Measurements from ENCODE around the gene PREX1.
"Not testable (repeated sequence)": the region's sequence is repeated elsewhere in the genome, so short reads cannot be mapped to it uniquely, and the experiment has no call there.

Gene PREX1

GRCh38 chr20:48847498-48848205 is 19.9 kb upstream of the PREX1 start:
- DNase-seq (ENCODE audit: low read depth, low spot score): no peak

GRCh38 chr20:48846516-48847492 is 19.0 kb upstream of the PREX1 start:
- DNase-seq (ENCODE audit: low read depth, low spot score): peak; percentile 60

- no peak for DNase-seq (ENCODE audit: low read depth, low spot score)
These were observed 18.0 kb upstream of the PREX1 start for GRCh38 chr20:48845721-48846306.

GRCh38 chr20:48844996-48845395 is 17.2 kb upstream of the PREX1 start:
- DNase-seq (ENCODE audit: low read depth, low spot score): no peak

- not testable (repeated sequence) for DNase-seq (ENCODE audit: low read depth, low spot score)
These were observed 16.1 kb upstream of the PREX1 start for GRCh38 chr20:48843896-48844295.

- DNase-seq (ENCODE audit: low read depth, low spot score): no peak
These were observed 15.4 kb upstream of the PREX1 start for GRCh38 chr20:48843057-48843806.

- no peak for DNase-seq (ENCODE audit: low read depth, low spot score)
These were observed 14.2 kb upstream of the PREX1 start for GRCh38 chr20:48841875-48842529.

GRCh38 chr20:48841196-48841874 is 13.5 kb upstream of the PREX1 start:
- DNase-seq (ENCODE audit: low read depth, low spot score): no peak

GRCh38 chr20:48839154-48839917 is 11.5 kb upstream of the PREX1 start:
- no peak for DNase-seq (ENCODE audit: low read depth, low spot score)

GRCh38 chr20:48837014-48837413 is 9.2 kb upstream of the PREX1 start:
- DNase-seq (ENCODE audit: low read depth, low spot score): no peak

GRCh38 chr20:48835390-48835789 is 7.6 kb upstream of the PREX1 start:
- DNase-seq (ENCODE audit: low read depth, low spot score): no peak

- no peak for DNase-seq (ENCODE audit: low read depth, low spot score)
These were observed 6.5 kb upstream of the PREX1 start for GRCh38 chr20:48834278-48834677.

GRCh38 chr20:48832405-48832730 is 4.6 kb upstream of the PREX1 start:
- DNase-seq (ENCODE audit: low read depth, low spot score): peak; percentile 39

- DNase-seq (ENCODE audit: low read depth, low spot score): peak; percentile 34
These were observed 4.1 kb upstream of the PREX1 start for GRCh38 chr20:48831718-48832404.

- DNase-seq (ENCODE audit: low read depth, low spot score): no peak
These were observed 3.1 kb upstream of the PREX1 start for GRCh38 chr20:48830826-48831318.

GRCh38 chr20:48829940-48830339 is 2.1 kb upstream of the PREX1 start:
- no peak for DNase-seq (ENCODE audit: low read depth, low spot score)

- DNase-seq (ENCODE audit: low read depth, low spot score): no peak
These were observed 1.1 kb upstream of the PREX1 start for GRCh38 chr20:48828734-48829460.

All from ELF-1 (cell line).